SHP77 treated with DMSO at 0.1 percent for 48 hours (cell line): ENCODE results near the gene AUTS2.

Source experiments
- DNase-seq: peaks from one replicate; lab custom pipeline; 2025; lab: John Stamatoyannopoulos, UW

Gene AUTS2

DNA sequence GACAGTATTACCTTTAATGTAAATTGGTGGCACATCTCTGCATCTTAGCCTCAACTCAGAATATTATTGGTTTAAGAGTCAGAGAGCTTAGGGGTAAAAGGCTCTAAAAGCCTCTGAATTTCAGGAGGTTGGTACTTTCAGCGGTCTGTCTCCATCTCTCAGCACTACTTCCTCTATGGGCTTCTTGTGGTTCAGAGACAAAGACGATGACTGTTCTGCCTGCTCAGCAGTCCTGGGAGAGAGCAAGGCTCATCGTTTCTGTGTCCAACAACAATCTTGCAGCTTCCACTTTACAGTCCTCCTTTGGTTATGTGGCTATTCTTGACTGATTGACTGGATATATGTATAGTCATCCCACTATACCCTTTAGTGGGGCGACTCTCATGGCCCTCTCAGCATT, 394.7 kb downstream of the AUTS2 start:
- DNase-seq: no peak

DNA sequence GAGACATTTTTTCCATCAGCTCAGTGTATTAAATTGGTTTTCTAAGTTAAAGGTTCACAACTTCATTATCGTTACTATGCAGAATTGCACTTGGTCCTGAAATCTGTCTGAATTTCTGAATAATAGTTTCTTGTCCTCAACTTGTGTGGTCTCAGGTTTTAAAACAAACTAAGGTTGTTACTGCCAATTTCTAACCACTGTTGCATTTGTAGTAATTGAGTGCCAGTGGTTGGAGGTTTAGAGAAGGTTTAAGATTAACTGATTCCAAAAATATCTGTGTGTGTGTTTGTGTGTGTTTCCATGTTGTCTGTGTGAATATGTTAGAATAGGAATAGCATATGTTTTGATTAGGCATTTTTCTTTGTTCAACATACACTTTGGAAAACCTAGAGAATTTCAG, 395.9 kb downstream of the AUTS2 start:
- DNase-seq: no peak

DNA sequence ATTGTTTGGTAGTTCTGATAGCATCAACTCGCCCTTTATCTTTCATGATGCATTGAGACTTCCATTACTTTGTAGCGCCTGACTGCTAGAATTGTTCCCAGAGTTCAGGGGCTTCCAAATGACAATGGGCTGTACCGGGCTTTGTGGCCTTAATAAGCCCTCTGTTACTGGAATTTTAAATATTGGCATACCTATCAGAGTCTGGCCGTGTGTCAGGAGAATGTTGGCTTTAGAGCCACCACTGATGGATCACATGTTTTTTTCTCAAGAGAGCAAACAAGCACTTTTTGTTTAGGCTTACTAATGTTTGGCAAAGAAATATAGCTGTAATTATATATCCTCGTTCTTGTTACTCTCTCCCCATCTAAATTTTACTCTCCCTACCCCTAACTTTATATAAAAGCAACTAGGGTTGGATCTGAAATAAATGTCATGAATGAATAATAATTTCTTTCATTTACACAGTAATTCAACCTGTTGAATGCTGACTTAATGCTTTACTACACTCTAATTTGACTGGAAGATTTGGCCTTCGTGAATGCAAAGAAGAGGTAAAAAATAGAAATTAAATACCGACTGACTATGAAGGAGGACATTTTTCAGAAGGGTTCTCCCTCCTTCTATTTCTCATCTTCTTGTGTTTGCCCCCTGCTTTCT, 396.7 kb downstream of the AUTS2 start:
- no peak for DNase-seq

DNA sequence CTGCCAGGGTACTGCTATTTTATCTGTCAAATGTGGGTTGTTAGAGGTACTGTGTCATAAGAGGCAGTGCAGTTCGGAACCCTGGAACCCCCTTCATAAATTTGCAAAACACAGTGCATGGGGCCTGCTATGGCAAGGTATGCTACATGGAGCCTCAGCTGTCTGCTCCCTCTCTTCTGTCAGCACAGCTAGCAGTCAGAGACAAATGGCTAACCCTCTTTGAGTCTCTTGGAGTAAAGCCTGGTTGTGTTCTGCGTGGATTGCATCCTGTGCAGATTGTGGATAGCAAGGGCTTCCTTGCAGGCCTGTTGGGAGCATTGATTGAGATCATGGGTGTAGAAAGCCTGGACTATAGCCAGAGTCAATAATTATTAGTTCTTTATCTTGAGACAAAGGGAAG, 397.8 kb downstream of the AUTS2 start:
- DNase-seq: no peak

DNA sequence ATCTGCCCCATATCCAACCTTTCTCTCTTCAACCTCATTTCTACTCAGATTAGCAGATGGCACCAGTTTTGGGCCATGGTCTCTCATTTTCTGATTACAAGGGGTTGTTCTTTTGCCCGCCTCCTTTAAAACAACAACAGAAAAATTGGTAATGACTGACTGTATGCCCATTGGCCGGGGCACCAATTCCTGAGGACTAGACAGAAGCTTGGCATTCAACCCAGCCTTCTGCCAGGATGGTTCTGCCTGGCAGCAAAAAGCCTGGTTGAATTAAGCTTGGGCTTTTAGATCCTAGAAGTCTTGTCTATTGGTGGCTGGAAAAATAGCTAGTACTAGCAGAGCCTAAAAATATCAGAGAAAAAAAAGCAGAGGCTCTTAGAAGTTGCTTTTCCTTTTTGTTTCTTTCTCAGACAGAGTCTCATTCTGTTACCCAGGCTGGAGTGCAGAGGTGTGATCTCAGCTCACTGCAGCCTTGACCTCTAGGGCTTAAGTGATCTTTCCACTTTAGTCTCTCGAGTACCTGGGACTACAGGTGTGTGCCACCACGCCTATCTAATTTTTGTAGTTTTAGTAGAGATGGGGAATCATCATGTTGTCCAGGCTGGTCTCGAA, 402.6 kb downstream of the AUTS2 start:
- DNase-seq: no peak

DNA sequence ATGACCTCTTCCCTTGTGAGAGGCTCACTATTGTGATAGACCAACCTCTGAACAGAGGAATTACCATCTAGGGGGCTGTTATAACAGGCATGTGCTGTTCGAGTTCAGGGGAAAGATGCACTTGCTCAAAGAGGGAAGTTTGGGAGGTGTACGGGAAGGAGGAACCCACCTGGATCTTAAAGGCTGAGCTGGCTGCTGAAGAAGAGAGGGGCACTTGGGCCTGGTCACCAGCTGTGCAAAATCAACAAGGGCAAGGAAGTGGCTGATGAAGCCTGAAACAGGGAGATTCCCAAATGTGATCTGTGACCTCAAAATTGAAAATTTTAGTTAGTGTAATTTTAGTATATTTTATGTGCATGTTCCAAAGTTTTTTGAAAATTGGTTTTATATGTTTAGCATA, 407.2 kb downstream of the AUTS2 start:
- no peak for DNase-seq

DNA sequence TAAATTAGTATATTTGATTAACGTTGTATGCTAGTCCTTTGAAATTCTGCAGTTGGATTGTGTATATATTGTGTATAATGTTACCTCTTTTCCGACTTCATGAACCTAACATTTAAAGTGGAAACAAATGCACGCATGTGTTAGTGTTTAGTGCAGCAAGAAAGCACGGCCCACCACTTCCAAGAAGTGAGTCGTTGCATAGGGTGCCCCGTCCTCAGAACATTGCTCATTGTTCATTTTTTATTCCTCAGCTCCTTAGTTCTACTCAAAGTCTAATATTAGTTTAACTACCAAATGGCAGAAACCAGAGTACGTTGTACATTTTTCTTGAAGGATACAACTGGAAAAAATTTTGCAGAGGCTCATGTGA, 407.6 kb downstream of the AUTS2 start:
- no peak for DNase-seq

DNA sequence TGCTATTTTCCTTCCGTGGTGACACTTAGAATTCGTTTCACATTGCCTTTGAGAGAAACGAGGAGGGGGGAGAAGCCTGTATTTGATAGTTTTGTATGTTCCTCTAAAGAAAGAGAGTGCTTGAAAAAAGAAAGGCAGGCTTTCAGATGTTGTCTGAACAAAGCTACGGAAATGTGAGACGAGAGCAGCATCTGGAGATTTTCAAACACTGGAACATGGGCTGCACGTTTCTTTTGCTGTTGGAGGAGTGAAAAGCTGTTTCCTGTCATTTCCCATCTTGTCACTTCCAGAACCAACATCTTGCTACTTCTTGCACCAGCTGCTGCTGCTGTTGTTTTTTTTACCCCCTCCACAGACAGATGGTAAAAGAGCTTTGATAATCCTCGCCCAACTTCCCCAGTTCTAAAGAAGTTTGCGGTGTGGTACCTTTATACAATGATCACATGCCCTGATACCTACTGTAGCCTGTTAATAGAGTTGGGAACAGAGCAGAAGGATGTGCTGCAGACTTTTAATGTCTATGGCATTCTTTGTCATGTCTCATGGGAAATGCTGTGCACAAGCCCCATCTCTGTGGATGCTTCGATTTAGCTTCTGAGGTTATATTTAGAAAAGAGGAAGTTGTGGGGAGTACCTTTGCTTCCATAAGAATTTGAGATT, 408.1 kb downstream of the AUTS2 start:
- no peak for DNase-seq

DNA sequence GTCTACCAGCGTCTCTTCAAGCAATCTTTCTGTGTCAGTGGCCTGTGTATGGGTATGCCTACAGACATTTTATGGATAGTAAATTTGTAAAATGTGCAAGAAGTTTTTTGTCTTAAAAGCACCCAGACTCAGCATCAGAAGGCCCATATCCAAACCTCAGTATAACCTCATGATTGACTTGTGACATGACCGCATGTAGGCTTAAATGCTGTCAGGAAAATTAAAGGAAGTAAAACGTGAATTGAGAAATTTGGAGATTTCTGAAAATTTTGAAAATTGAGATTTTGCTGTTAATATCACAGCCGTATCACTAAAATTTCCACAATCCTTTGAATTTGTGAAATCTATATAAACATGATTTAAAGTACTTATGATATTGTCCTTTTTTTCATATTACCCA, 410.2 kb downstream of the AUTS2 start:
- DNase-seq: no peak

DNA sequence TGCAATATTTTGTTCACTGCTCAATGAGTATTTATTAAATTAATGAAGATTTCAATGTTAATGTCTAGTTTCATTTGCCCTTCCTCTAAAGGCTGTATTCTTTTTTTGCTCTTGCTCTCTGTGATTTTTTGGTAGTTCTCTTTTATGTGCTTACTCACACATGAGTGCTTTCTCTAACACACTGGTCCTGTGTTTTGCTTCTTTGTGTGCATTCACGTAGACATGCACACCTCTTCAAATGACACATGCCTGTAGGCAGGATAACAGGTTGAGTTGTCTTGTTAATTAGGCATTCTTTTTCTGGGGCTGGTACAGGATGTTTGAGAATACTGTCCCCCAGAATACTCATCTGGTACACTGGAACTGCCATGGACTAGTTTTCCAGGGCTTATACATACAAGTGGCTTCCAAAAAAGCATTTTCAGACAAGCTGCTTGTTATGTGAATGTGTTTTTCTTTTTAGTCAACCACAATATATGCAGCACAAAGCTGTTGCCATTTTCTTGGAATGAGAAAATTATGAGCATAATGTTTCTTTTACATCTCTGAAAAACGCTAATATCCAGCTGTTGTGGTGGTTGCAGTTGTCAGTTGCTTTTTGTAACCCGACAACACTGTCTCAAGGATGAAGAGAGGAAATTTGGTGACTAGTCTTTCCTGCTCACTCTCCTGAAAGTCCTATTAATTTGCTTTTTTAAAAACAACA, 416.4 kb downstream of the AUTS2 start:
- DNase-seq: no peak

DNA sequence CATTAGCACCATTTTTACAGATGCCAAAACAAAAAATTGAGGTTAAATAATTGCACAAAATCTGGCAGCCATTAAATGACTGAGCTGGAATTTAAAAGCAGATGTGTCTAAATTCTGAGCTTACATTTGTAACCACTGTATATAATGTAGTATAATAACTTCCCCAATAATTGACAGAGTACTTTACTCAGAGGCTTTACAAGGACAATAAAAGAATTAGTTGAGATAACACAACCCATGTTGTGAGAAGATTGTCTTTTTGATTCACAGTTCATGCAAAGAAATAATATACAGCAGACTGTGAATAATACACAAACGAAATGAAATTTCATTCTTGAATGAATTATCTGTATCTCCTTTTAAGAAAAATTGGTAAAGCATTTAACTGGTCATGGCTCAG, 417.1 kb downstream of the AUTS2 start:
- DNase-seq: no peak

DNA sequence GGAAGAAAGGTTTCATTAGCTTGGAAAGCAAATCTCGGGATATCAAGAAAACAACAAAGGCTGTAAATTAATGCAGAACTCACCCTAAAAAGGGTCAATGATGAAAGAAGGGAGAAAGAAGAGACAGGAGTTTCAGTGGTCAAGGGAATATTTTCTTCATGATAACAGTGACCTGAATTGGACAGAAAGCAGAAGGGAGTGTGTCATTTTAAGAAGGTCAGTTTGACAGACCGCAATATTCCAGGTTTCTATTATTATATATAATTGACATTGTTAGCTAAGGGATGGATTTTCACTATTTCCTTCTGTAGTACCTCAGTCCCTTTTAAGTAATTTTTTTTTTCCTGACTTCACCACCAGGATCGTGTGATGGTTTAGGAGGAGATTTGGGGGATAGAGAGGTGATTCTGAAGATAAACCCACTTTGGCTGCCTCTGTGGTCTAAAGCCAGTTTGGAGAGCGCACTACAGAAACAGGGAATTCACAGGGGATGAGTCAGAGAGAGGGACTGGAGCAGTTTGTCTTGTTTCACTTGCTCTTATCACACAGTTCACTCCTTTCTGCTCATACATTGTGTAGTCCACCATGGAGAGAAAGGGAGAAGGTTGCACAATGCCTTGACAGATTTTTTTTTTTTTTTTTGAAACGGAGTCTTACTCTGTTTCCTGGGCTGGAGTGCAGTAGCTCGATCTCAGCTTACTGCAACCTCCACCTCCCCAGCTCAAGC, 417.9 kb downstream of the AUTS2 start:
- DNase-seq: no peak

DNA sequence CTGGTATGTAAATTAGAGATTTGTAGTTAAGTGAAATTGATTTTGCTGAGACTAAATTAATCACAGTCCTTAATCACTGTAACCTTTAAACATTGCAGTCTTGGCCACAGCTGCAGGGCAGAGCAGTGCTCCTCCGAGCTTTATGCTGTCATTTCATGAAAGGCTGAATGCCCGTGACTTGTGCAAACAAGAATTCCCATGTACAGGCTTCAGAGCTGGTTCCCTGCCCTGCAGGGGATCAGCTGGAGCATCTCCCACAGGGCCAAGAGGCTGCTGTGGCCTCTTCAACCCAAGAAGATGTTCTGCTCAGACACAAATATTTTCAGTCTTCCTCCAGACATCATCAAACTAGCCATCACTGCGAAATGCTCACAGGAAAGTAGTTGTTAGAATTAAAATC, 419.1 kb downstream of the AUTS2 start:
- no peak for DNase-seq

DNA sequence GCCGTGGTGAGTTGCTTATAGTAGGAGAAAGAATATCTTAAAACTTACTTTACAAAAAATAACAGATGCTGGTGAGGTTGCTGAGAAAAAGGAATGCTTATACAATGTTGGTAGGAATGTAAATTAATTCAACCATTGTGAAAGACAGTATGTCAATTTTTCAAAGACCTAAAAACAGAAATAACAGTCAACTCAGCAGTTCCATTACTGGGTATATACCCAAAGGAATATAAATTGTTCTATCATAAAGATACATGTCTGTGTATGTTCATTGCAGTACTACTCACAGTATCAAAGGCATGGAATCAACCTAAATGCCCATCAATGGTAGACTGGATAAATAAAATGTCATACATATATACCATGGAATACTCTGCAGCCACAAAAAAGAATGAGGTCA, 420.4 kb downstream of the AUTS2 start:
- no peak for DNase-seq

DNA sequence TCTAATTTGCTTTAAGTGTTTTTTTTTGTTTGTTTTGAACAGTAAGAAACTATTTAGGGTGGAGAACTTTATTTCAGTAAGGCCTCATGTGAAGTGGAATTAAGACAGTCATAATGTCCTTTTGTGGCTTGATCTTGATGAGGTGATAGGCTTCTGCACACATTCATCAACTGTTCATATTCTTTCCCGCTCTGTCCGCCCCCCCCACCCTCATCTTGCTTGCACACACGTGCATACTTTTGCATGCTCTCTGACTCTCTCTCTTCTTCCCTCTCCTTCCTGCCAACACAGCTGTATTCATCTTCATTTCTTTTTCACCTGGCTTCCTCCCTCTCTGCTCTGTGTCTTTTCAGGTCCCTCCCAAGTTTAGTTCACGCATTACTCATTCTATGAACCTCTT, 429.6 kb downstream of the AUTS2 start:
- DNase-seq: no peak

DNA sequence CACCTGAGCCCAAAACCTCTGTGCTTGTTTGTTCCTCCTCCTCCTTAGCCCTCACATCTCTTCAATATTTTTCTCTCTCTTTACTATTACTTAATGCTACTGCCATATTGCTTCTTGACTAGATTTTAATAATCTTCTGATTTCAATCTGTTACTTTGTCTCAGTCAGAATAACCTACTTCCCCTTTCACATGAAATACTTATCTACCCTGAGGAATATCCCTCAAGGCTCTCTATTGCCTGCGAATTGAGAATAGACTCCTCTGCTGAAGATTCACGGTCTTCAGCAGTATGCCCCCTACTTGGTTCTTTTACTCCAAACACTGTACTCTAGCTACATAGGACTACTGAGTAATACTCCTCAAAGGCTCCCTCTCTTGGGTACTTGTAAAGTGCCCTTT, 430.3 kb downstream of the AUTS2 start:
- DNase-seq: no peak

DNA sequence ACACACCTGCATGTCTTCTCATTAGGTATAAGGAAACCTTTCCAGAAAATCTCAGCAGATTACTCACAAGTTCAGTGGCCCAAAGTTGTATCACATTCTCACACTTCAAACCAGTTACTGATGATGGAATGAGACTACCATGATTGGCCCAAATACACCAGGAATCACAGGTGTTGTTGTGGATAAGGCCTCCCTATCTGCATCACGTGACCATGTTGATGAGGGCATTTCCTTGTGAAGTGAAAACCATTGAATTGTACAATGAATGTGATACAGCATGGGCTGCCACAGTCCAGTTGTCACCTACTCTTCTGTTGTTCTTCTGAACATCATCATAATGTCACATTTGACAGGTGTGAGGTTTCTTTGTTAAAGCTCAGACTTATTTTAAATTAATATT, 431.7 kb downstream of the AUTS2 start:
- no peak for DNase-seq

DNA sequence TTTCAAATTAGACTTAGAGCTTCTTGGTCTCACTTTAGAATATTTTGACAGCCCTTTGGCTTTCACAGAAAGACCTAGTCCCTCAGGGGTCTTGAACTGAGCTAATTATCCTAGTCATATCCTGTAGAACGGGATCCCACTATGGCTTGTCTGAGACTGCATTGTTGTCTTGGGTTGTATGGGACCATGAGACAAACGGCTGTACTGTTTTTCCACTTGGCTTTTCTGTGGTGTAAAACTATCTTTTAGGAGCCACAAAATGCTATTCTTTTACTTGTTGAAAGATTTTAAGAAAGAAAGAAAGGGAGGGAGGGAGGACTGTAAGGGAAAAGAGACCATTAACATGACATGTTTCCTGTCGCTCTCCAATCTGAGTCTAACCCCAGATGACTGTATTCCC, 432.5 kb downstream of the AUTS2 start:
- no peak for DNase-seq

DNA sequence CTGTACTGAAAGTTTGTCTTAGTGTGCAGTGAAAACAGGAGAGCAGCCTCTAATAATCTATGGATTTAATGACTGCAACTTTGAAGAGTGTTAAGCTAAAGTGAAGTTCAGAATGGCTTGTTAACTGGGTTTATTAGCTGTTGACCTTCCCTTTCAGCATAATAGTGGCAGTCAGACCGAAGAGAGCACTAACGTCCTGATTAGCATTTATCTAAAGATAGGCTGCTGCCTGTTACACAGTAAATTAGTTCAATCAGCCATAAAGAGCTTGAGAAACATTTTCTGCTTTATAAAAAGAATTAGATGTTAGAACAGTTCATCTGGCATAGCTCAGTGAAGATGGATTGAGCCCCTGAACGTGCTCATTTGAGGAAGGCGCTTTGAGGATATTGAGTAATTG, 433.0 kb downstream of the AUTS2 start:
- DNase-seq: no peak

DNA sequence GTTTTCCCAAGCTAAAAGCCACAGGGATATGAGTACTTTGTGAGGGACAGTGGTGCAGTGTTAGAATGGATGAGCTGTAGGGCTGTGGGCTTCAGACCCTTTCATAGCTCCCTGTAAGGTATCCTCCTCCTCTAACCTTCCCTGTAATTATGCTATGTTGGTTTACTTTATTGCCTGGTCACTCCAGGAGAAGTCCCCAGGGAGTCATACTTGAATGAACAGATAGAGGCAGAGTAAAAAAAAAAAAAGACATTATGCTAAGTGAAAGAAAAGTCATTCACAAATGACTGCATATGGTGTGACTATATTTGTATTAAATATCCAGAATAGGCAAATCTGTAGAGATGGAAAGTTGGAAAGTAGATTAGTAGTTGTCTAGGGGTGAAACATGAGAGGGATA, 434.4 kb downstream of the AUTS2 start:
- no peak for DNase-seq

DNA sequence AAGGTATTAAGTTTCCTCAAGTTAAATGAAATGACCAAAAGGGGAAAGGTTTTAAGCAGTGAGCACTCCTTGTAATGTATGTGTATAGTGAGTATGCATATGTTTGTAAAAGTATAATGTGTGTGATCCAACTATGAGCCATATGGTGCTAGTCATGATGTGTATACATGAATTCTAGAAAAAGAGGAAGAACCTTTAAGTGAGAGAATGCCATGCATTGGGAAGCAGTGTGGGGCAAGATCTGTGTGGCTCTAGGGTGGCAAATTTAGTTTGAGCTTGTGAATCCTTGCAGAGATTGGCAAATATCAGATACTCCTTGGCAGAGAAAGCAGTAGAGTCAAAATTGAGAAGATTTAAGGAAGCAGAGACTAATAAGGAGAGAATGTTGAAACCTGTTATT, 435.0 kb downstream of the AUTS2 start:
- no peak for DNase-seq

DNA sequence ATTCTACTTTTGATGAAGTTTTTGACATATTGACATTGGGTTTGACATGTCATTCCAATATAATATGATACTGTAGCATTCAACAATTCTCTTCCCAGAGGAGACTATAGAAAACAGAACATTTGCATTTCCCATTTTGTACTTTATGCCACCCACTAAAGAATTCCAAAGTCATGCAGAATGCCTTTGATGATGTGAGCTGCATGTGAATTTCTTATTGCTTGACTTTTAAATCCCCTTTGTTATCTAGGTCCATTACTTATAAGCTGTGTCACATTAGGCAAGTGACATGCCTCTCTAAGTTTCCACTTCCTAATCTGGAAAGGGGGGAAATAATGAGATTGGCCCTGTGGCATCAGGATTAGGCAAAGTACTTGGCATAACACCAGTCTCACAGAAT, 436.7 kb downstream of the AUTS2 start:
- DNase-seq: no peak

DNA sequence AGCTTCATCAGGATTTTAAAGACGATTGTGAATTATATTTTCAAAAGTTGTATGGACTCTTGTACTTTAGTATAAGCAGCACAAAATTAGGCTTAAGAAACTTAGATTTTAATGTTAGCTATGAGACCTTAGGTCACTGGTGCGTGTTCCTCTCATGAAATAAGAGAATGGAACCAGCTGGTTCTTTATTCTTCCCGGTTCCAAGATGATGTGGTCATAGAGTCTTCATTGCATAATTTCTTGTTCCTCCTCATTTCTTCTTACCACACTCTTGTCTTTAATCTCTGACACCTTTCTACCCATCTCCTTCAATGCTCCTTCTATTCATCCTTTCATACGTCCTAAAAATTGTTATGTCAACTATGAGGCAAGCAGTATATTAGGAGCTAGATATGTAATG, 437.2 kb downstream of the AUTS2 start:
- DNase-seq: no peak
